Measurements from ENCODE around the gene ARFGAP2.
A peak's percentile ranks its signal among the peaks of the same experiment; 100 is the strongest.

ARFGAP2 gene

GRCh38 chr11:47152953-47153950 lies 23.4 kb downstream of the ARFGAP2 start:
- ChIA-PET CTCF (interaction anchor here (0.6 to 7.7 kb wide), 58 partner anchors 9 to 707 kb away, joined by 3 to 104 read pairs (median 5); partner anchors contain the start of genes DDB2 and LRP4), POLR2A (interaction anchor here (0.6 to 1.4 kb wide), 2 partner anchors 10 to 323 kb away, joined by 3 to 6 read pairs; no protein-coding TSS in a partner anchor)
- DNase-seq (ENCODE audit: extremely low spot score) = peak; percentile 80
- peak; percentile 95 for TF ChIP-seq CTCF (IDR thresholded peaks at IDR 0.05; ENCODE audit: control extremely low read depth, extremely low read depth, low read depth, missing control alignments)

GRCh38 chr11:47152126-47152952 lies 24.3 kb downstream of the ARFGAP2 start:
- ChIA-PET CTCF (interaction anchor here (0.6 to 7.7 kb wide), 54 partner anchors 9 to 706 kb away, joined by 3 to 104 read pairs (median 5); partner anchors contain the start of genes DDB2 and LRP4), POLR2A (interaction anchor here (0.6 kb wide), 1 partner anchor 322 kb away, joined by 3 read pairs; no protein-coding TSS in a partner anchor)
- peak; percentile 12 for DNase-seq (ENCODE audit: extremely low spot score)
- no peak for TF ChIP-seq CTCF (IDR thresholded peaks at IDR 0.05; ENCODE audit: control extremely low read depth, extremely low read depth, low read depth, missing control alignments)

- no peak for TF ChIP-seq CTCF (IDR thresholded peaks at IDR 0.05; ENCODE audit: control extremely low read depth, extremely low read depth, low read depth, missing control alignments)
- no peak for DNase-seq (ENCODE audit: extremely low spot score)
- CTCF ChIA-PET = interaction anchor here (0.7 to 7.7 kb wide), 4 partner anchors 13 to 265 kb away, joined by 3 to 104 read pairs (median 4); no protein-coding TSS in a partner anchor
- POLR2A ChIA-PET = no interaction called here
Observed at GRCh38 chr11:47149782-47150181, 26.9 kb downstream of the ARFGAP2 start.

- ChIA-PET POLR2A (no interaction called here), CTCF (interaction anchor here (1.5 to 7.7 kb wide), 3 partner anchors 13 to 264 kb away, joined by 4 to 104 read pairs (median 5); no protein-coding TSS in a partner anchor)
- DNase-seq (ENCODE audit: extremely low spot score) = no peak
- TF ChIP-seq CTCF (IDR thresholded peaks at IDR 0.05; ENCODE audit: control extremely low read depth, extremely low read depth, low read depth, missing control alignments) = no peak
Observed at GRCh38 chr11:47148903-47149531, 27.7 kb downstream of the ARFGAP2 start.

- POLR2A ChIA-PET = no interaction called here
- CTCF ChIA-PET = no interaction called here
Observed at GRCh38 chr11:47148270-47148669, 28.4 kb downstream of the ARFGAP2 start.

More at GRCh38 chr11:47148270-47148669, 28.4 kb downstream of the ARFGAP2 start:
- DNase-seq (ENCODE audit: extremely low spot score) = no peak
- TF ChIP-seq CTCF (IDR thresholded peaks at IDR 0.05; ENCODE audit: control extremely low read depth, extremely low read depth, low read depth, missing control alignments) = no peak
